Measurements from ENCODE around the gene ABR.

ABR gene

DNA sequence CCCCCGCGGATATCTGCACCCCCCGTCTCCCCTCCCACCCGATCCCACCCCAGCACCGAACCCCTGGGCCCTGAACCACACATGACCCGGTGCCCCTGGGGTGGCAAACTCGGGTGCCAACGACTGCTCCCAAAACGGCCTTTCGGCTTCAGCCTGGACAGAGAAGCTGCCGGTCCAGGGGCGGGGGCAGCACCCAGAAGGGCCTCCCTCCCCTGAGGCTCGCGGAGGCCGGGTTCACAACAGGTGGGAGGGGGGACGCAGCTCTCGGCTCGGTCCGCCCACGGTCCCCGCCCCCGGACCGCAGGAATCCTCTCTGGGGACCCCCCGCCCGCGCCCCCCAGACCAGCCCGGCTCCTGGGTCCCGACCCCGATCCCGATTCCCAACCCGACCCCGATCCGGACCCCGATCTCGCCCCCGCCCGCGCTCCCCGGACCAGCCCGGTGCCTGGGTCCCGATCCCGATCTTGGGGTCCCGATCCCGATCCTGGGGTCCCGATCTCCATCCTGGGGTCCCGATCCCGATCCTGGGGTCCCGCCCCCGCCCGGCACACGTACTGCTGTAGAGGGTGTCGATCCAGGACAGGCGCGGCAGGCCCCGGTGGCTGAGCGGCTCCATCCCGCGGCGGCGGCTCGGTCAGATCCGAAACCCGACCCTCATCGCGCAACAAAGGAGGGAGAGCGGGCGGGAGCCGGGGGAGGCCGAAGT, 516 bp downstream of the ABR start:
- intact Hi-C loops (cut with DNase I) = no loop called here
- DNase-seq = peak in 1 of 10 donors; percentile 82

DNA sequence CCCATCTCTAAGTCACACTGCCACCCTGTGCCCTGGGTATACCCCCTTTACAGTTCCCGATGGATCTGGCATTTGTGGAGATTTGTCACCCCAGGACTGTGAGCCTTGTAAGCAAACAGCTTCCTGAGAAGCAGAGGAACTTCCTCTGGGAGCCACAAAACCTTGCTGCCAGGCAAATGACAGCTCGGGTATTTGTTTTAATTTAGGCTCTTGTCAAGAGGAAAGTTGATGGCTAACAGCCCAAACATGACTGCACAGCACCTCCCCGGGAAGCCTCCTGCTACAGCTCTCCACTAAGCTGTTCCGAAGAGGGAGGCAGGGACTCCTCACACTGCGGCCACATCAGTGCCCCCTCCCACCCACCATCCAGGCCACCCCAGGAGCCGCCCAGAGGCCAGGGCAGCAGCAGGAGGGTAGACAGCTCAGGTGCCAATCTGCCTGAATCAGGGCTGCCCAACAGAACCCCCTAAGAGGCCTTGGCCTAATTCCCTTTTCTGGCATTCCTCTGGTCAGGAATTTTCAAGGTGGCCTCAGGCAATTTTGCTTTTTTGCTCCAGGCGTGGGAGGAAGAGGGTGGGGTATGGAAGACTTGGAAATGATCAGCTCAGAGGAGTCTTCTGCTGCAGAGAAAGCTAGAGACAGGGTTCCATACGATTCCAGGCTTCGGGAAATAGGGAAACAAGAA, 2.6 kb downstream of the ABR start:
- intact Hi-C loops (cut with DNase I) = no loop called here
- DNase-seq = peak in 1 of 10 donors; percentile 88

DNA sequence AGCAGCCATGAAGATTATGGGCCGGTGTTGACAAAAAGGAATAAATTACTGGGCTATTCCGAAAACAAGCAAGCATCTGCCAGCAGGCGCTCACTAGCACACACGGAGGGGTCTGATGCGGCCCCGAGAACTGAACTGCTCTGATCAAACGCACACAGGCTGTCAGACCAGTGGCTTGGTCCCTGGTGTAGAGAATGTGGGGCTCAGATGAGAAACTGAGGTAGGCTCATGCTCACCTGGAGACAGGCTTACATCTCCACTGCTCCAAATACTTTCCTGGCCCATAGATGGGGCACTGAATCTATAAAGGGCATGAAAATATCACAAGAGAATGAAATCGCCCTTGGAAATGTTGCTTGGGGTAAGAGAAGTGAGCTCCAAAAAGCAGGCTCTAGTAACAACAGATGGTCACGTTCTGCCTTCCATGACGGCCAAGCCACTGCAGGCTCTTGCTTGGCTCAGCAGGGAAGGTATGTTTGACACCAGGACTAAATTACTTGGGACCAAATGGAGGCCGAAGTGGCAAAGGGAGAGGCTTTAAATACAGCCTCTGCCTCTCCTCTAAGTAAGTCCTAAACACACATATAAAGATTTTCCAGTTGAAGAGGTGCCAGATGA, 5.4 kb downstream of the ABR start:
- DNase-seq = no peak
- intact Hi-C loops (cut with DNase I) = no loop called here

DNA sequence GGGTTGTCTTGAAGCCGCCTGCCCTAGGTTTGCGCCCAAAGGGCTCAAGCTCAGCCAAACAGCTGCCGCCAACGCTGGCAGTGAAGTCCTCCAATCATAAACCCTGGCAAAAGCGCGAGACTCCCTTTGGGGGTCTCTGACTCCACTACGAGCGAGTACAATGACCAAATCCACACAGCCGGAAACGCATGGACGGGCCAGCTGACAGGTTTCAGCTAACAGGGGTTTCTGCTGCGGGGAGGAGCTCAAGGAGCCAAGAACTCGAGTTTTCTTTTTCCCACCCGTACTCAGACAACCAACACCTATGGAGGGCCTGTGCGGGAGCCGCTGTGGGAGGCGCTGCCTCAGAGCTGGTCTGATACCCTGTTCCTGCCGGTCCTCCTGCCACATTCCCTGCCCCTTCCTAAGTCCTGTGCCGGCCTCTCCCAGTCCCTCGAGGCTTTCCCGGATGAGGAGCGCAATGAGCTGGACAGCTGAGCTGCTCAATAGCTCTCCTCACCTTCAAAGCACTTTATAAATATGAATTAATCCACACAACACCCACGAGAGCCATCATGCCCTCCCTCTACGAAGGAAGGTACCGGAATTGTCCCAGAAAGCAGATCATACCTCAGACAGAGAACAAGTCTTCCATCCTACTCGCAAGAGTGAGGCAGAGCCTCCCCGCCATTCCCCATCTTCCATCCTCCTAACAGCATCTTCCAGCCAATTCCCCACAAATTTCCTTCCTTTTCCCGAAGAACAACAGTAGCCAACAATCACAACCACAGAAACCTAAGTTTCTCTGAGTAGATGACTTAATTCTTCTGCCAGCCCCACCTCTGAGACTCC, 6.1 kb downstream of the ABR start:
- intact Hi-C loops (cut with DNase I) = no loop called here
- peak in 1 of 10 donors; percentile 80 for DNase-seq

DNA sequence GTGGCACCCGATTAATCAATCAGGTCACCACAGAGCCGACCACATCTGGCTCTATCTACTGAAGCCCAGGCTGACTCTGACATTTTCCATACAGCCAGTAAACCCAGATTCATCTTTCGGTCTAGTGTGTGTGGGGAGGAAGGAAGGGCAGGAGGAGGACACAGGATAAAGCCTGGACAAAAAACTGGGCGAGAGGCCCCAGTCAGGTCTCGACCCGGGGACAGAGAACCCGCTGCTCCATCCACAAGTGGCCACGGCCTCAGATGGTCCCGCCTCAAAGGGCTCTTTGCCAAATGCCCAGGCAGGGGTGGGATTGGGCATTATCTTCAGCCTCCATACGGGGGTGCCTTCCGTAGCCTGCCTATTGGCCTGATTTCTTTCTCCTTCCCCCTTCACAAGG, 7.8 kb downstream of the ABR start:
- DNase-seq = no peak
- intact Hi-C loops (cut with DNase I) = no loop called here

DNA sequence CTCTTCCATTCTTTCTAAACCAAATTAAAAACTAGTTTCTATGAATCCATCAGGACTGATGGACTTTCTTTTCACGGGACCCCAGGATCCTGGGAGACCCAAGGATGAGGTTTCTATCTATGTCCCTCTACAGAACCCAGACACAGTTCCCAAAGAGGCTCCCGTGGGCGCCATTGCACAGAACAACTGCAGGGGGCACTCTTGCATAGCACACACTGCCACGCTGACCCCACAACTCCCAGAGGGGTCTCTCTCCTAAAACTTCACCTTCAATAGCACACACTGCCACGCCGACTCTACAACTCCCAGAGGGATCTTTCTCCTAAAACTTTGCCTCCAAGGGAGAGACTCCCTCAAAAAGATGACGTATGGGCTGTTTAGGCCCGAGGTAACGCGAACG, 9.0 kb downstream of the ABR start:
- intact Hi-C loops (cut with DNase I) = no loop called here

DNA sequence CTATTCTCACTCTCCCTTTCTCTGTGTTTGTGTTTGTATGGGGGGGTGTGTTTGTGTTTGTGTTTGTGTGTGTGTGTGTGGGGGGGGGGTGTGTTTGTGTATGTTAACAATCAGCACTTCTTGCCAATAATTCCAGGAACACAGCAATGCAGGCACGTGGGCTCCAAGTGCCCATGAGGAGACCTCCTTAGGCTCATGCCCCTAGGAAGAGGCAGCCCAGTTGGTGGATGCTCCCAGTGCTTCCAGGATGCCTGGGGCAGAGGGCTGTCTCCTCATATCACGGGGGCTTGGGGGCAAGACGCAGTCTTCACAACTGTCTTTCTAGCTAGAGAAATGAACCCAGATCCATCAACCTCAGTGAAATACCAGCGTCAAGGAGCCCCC, 9.9 kb downstream of the ABR start:
- DNase-seq = no peak
- intact Hi-C loops (cut with DNase I) = loop anchor here (1.0 kb wide), 1 partner anchor 16 kb away; no protein-coding TSS in a partner anchor

More for the DNA sequence above, 9.0 kb downstream of the ABR start:
- no peak for DNase-seq

DNA sequence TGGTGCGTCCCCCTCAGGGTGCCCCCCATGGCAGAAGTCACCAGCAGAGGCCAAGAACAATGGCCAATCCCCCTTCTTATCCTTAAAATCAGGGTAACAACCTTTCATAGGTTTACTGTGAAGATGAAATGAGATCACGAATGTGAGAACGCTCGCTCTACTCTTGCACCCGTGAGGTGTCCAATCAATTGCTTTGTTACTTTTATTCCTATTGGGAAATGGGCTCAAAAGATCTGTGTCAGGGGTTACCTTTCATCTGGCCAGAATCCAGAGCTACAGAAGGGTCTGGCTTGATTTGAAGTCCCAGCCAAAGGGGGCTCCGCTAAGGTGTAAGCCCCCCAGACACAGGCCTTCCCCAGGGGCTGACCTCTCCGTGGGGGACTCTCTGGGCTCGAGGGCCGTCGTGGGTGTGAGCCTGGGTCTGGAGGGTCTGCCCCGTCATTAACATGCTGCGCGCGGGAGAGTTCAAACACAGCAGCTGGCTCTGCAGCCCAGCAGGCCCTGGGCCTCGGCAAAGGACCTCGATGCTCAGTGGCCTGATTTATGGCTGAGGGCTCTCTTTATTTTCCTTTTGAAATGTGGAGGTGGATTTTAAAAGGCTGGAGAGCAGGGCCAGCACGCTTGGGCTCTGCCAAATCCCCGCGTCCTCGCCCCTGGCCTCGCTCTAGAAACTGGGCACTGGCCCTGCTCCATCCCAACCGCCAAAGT, 10.4 kb downstream of the ABR start:
- peak in 5 of 10 donors; percentile 37 to 87 (median 67) for DNase-seq
- intact Hi-C loops (cut with DNase I) = loop anchor here (1.0 kb wide), 1 partner anchor 15 kb away; no protein-coding TSS in a partner anchor

DNA sequence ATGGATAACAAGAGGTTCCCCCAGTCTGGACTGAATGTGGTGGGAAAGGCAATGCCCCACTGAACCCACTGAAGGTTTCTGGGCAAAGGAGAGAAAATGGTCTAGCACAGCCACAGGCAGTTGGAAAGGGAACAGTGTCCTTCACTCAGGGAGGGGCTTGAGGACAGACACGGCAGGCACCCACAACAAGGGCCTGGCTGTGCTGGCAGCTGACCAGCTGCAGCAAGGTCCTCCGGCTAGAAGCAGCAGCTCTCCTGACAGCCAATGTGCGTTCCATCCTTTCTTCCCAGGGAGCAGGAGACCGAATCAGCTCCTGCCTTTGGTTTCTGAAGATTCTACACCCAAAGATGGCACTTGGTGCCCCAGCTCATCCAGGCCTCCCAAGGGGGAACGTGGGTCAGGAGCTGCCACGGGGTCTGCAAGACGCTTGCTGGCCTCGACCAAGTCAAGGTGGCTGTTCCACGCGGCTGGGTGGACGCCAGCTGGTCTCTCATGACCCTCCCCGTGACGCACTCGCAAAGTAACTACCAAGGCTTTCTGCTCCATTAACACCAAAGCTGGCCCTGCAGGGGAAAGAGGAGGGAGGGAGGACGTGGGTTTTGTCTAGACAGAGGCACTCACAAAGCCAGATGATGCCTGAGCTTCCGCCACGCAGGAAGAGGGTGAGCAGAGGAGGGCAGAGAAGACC, 11.1 kb downstream of the ABR start:
- intact Hi-C loops (cut with DNase I) = loop anchor here (1.0 kb wide), 1 partner anchor 14 kb away; no protein-coding TSS in a partner anchor
- peak in 1 of 10 donors; percentile 83 for DNase-seq

DNA sequence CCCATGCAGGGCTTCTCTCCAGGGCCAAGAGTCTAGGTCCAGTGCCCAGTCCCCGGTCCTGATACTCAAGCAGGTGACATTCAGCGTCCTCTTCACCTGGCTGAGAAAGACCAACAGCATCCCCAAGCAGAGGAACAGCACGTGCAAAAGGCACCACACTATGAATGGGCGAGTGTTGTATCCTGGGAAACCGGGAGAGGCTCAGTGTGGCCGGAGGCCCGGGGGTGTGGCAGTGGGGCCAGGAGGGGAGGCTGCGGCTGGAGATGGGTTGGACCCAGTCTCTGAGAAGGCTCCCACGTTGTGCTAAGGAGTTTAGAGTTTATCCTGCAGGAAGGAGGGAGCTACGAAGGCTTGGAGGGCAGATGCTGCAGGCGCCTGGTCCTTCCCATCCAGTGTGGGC, 13.5 kb downstream of the ABR start:
- intact Hi-C loops (cut with DNase I) = no loop called here

DNA sequence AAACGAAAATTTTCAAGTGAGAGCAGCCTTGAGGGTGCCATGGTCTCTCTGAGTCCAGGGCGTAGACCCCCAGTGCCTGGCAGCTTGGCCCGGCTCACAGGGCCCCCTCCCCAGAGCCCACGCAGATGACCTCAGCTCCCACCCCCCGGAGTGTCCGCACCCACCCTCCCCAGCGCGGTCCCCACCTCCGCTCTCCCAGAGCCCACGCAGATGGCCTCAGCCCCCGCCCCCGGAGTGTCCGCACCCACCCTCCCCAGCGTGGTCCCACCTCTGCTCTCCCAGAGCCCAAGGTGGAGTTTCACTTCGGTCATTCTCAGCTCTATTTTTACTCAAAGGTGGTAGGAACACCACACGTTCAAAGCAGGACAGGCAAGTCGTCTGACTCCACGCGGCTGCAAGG, 13.9 kb downstream of the ABR start:
- no peak for DNase-seq

More for the DNA sequence above, 13.5 kb downstream of the ABR start:
- no peak for DNase-seq

DNA sequence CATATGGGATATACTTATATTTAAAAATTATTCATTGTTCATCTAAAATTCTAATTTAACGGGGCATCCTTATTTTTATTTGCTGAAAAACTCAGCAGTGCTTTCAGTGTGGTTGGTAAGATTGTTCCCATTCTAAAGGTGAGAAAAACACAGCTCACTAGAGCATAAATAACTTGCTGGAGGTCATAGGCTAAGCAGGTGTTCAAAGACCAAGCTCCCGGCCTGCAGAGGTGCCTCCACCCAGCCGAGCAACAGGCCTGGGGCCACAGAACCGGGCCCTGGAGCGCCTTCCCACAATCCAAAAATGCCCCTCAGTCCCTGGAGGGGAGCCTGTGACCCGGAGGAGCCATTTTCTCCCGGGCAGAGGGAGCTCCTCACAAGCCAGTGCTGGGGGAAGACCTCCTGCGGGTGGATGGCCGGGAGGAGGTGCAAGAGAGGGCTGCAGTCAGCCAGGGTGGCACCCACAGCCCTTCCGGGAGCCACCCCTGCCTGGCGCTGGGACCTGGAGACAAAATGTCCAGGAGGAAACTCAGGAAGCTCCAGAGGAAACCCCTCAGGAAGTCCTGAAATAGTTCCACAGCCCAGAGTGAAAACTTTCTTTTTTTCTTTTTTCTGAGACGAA, 14.7 kb downstream of the ABR start:
- intact Hi-C loops (cut with DNase I) = no loop called here
- DNase-seq = no peak

More for the DNA sequence above, 13.9 kb downstream of the ABR start:
- intact Hi-C loops (cut with DNase I) = no loop called here

DNA sequence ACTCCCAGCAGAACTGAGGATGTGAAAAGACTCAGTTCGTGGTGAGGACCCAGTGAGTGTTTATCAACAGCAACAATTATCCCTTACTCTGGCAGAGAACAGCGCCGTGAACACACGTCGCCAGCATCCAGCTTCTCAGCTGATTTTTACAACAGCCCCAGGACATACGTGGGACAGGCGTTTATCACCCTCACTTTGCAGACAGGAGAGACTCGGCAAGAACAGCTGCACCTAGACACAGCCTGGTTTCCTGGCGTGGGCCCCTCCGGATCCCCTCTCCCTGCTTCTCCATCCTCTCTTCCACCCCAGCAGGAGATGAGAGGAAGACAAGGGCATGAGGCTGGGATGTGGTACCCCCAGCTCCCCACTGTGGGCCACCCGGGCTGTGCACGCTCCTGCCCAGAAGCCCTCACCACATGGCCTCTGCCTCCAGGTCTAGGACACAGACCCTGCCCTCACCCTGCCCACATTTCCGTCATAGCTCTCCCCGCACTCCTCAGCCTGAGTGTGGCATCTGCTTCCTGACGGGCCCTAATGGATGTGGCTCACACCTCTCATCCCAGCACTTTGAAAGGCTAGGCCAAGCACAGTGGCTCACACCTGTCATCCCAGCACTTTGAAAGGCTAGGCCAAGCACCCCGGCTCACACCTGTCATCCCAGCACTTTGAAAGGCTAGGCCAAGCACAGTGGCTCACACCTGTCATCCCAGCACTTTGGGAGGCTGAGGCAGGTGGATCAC, 17.5 kb downstream of the ABR start:
- intact Hi-C loops (cut with DNase I) = no loop called here

DNA sequence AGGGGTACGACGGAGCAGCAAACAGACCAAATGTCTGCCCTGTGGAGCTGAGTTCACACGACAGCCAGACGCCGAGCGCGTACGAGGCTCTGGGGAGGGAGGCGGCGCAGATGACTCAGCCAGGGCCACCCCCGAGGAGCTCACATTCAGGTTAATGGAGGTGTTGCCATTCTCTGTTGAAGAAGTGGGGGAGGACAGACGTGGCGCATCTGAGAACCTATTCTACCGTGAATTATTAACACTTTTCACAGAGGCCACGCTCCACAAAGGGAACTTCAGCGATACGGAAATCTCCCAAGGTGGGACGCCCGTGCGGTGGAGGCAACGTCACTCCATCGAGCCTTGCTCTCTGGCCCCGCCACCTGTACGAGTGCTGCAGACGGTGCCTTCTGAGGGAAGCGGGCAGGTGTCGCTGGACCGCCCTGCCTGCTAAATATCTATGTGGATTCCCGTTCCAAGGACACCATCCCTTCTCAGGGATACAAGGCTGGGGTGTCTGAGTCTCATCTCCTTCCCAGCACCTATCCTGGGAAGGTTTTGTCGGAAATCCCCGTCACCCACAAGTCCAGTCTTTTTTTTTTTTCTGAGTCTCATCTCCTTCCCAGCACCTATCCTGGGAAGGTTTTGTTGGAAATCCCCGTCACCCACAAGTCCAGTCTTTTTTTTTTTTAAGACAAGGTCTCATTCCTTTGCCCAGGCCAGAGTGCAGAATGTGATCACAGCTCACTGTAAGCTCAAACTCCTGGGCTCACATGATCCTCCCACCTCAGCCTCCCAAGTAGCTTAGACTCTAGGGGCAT, 19.0 kb downstream of the ABR start:
- intact Hi-C loops (cut with DNase I) = no loop called here
- peak in 2 of 10 donors; percentile 47 to 85 for DNase-seq

More for the DNA sequence above, 17.5 kb downstream of the ABR start:
- DNase-seq = no peak

DNA sequence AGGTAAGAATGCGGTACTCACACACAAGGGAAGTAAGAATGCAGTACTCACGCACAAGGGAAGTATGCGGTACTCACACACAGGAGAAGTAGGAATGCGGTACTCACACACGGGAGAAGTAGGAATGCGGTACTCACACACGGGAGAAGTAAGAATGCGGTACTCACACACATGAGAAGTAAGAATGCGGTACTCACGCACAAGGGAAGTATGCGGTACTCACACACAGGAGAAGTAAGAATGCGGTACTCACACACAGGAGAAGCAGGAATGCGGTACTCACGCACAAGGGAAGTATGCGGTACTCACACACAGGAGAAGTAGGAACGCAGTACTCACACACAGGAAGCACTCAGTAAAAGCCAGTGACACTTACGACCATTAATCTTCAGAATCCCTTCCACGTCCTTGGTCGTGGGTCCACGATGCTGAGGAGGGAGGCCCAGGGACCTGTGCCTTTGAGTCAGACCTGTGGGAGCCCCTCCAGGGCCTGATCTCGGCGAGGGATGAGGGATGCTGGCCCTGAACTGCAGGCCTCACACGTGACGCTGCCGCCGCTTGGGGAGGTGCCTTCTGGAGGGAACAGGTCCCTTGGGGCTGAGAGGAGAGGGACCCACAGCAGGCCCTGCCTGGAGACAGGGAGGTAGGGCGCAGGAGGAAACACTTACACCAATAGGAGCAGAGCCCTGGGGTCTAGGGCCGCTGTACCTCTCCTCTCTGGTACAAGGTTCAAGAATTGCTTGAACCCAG, 20.2 kb downstream of the ABR start:
- intact Hi-C loops (cut with DNase I) = no loop called here
- no peak for DNase-seq

DNA sequence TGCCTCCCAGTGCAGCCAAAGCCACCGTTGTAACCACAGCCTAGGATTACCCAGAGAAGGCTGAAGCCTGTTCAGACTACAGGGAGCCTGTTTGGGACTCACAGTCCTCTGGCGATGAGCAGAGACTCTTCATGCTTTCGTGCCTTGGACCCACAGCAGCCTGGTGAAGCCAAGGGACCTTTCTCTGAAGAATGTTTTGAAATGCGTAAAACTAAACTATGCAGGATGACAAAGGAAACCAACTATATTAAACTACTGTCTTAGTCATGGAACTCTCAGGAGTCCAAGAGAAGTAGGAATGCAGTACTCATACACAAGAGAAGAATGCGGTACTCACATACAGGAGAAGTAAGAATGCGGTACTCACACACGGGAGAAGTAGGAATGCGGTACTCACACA, 20.9 kb downstream of the ABR start:
- intact Hi-C loops (cut with DNase I) = no loop called here
- DNase-seq = no peak

DNA sequence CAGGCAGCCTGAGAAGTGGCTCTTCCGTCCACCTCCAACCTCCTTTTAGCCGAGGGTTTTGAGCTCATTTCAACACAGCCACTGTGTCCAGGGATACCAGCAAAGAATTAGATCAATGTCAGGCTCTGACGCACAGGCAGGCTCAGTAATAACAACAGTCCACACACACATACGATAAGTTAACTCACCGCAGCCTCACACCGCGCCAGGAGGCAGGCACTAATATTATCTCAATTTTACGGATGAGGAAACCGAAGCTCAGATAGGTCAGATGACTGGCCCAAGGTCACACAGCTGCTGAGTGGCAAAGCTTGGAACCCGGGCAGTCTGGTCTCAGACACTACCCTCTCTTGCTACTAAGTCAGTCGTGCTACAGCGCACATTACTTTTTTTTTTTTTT, 22.9 kb downstream of the ABR start:
- intact Hi-C loops (cut with DNase I) = loop anchor here (1.0 kb wide), 1 partner anchor 21 kb away; no protein-coding TSS in a partner anchor

More for the DNA sequence above, 22.9 kb downstream of the ABR start:
- no peak for DNase-seq
